ENCODE measurements around the gene PDLIM3. TPM values are rescaled to one million over a fixed set of nuclear protein-coding genes. Genes with fewer than 3 reads are reported as not detected.

Gene PDLIM3
- total and polyA plus RNA-seq, 2 experiments from 2014 or later: 10.0 to 29.3 TPM

- WGBS (ENCODE audit: low lambda C conversion rate, missing lambda C conversion rate): 43% methylated on average over 10 of the region's 10 CpGs
- H3K36me3 ChIP-seq (replicated peaks; ENCODE audit: insufficient read depth, low read depth): no peaks in the 10 kb centered on the region
- peak overlapping the region; percentile 99 for H2AFZ ChIP-seq
- H3K79me2 ChIP-seq: no peaks in the 10 kb centered on the region
- H3K9me2 ChIP-seq (replicated peaks; ENCODE audit: insufficient read depth): no peaks in the 10 kb centered on the region
- no peak for TF ChIP-seq EZH2phosphoT487 (IDR thresholded peaks at IDR 0.05; ENCODE audit: low read depth, severe bottlenecking, unreplicated experiment)
- TF ChIP-seq EZH2 (IDR thresholded peaks at IDR 0.05; ENCODE audit: borderline replicate concordance): no peak
- TF ChIP-seq CTCF (IDR thresholded peaks at IDR 0.05; ENCODE audit: poor library complexity): no peak
- H3K27me3 ChIP-seq: peaks cover 5% of the 10 kb centered on the region
- peak overlapping the region; percentile 96 for H3K4me2 ChIP-seq
- H3K4me3 ChIP-seq: peak overlapping the region; percentile 86
- no peaks in the 10 kb centered on the region for H3K9me3 ChIP-seq (ENCODE audit: low read depth)
- H3K27ac ChIP-seq: no peak overlapping the region
- no peaks in the 10 kb centered on the region for H3K4me1 ChIP-seq (ENCODE audit: insufficient read depth)
- no peaks in the 10 kb centered on the region for H4K20me1 ChIP-seq (ENCODE audit: insufficient read depth, poor library complexity, severe bottlenecking)
- no peak for DNase-seq (ENCODE audit: low spot score)
Observed at GRCh38 chr4:185472103-185472542, 63.2 kb downstream of the PDLIM3 start.

- peaks cover 5% of the 10 kb centered on the region for H3K27me3 ChIP-seq
- H3K9me2 ChIP-seq (replicated peaks; ENCODE audit: insufficient read depth): no peaks in the 10 kb centered on the region
- peak within 1 kb of the TSS; percentile 31 for H3K27ac ChIP-seq
- H3K4me2 ChIP-seq: peak within 1 kb of the TSS; percentile 96
- DNase-seq (ENCODE audit: low spot score): peak; percentile 98
- H3K36me3 ChIP-seq (replicated peaks; ENCODE audit: insufficient read depth, low read depth): no peaks in the 10 kb centered on the region
- H3K79me2 ChIP-seq: no peaks in the 10 kb centered on the region
- H4K20me1 ChIP-seq (ENCODE audit: insufficient read depth, poor library complexity, severe bottlenecking): no peaks in the 10 kb centered on the region
- peak within 1 kb of the TSS; percentile 99 for H2AFZ ChIP-seq
- WGBS (ENCODE audit: low lambda C conversion rate, missing lambda C conversion rate): under 1% methylated on average over 35 of the region's 93 CpGs
- H3K9me3 ChIP-seq (ENCODE audit: low read depth): no peaks in the 10 kb centered on the region
- TF ChIP-seq CTCF (IDR thresholded peaks at IDR 0.05; ENCODE audit: poor library complexity): peak; percentile 69
- TF ChIP-seq EZH2 (IDR thresholded peaks at IDR 0.05; ENCODE audit: borderline replicate concordance): no peak
- peak within 1 kb of the TSS; percentile 86 for H3K4me3 ChIP-seq
- H3K4me1 ChIP-seq (ENCODE audit: insufficient read depth): no peaks in the 10 kb centered on the region
Observed at GRCh38 chr4:185471235-185472102, 63.8 kb downstream of the PDLIM3 start, which contains the start of gene CCDC110. Gene CCDC110 (minus strand): TSS chr4:185471733. CDS start chr4:185471683, 50 bp downstream.

- peak overlapping the region; percentile 66 for H3K4me3 ChIP-seq
- peak; percentile 63 for DNase-seq (ENCODE audit: low spot score)
- H2AFZ ChIP-seq: peak overlapping the region; percentile 99
- no peaks in the 10 kb centered on the region for H3K9me2 ChIP-seq (replicated peaks; ENCODE audit: insufficient read depth)
- H3K79me2 ChIP-seq: no peaks in the 10 kb centered on the region
- H3K27me3 ChIP-seq: peaks cover 5% of the 10 kb centered on the region
- peaks cover under 1% of the 10 kb centered on the region for H3K4me1 ChIP-seq (ENCODE audit: insufficient read depth)
- no peak for TF ChIP-seq EZH2 (IDR thresholded peaks at IDR 0.05; ENCODE audit: borderline replicate concordance)
- TF ChIP-seq CTCF (IDR thresholded peaks at IDR 0.05; ENCODE audit: poor library complexity): no peak
- no peak for TF ChIP-seq EZH2phosphoT487 (IDR thresholded peaks at IDR 0.05; ENCODE audit: low read depth, severe bottlenecking, unreplicated experiment)
- peak overlapping the region; percentile 96 for H3K4me2 ChIP-seq
- 6% methylated on average over 36 of the region's 41 CpGs for WGBS (ENCODE audit: low lambda C conversion rate, missing lambda C conversion rate)
- no peaks in the 10 kb centered on the region for H4K20me1 ChIP-seq (ENCODE audit: insufficient read depth, poor library complexity, severe bottlenecking)
- peak overlapping the region; percentile 31 for H3K27ac ChIP-seq
- no peaks in the 10 kb centered on the region for H3K36me3 ChIP-seq (replicated peaks; ENCODE audit: insufficient read depth, low read depth)
- H3K9me3 ChIP-seq (ENCODE audit: low read depth): no peaks in the 10 kb centered on the region
Observed at GRCh38 chr4:185470501-185471195, 64.7 kb downstream of the PDLIM3 start.

Measured in hepatocyte (in vitro differentiated cells).